SKM-1 (cell line): ENCODE results near the gene AGPAT2.
A peak's percentile ranks its signal among the peaks of the same experiment; 100 is the strongest.

Experiments
- DNase-seq: peaks from one replicate; lab custom pipeline; 2025; ENCODE audit not compliant: unreplicated experiment; lab: John Stamatoyannopoulos, UW

Gene AGPAT2

GRCh38 chr9:136686794-136687711 is at the start of gene AGPAT2:
Gene AGPAT2 (minus strand): TSS chr9:136687457. CDS start chr9:136687357, 100 bp downstream.
- peak; percentile 82 for DNase-seq

GRCh38 chr9:136735812-136736480 is 48.7 kb upstream of the AGPAT2 start:
- DNase-seq, result no peak

- no peak for DNase-seq
These were observed 47.7 kb upstream of the AGPAT2 start for GRCh38 chr9:136734837-136735496.

DNA sequence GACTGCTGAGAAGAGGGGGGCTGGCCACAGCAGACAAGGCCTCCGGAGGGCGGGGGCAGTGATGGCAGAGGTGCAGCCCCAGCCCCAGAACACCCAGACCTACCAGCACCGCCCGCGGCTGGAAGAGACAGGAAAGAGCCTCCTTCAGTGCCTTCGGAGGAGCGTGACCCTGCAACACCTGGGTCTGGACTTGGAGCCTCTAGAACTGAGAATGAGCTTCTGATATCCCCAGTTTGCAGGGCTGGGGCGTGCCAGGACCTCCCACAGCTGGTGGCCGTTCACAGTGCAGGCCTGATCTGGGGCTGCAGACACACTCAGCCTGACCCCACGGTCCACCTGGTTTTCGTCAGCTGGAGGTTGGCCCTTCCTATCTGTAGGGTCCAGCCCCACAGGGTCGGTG is 46.4 kb upstream of the AGPAT2 start:
- no peak for DNase-seq

GRCh38 chr9:136732444-136733178 is 45.4 kb upstream of the AGPAT2 start:
- DNase-seq, result no peak

GRCh38 chr9:136729926-136730325 is 42.7 kb upstream of the AGPAT2 start:
- DNase-seq, result no peak

GRCh38 chr9:136729144-136729543 is 41.9 kb upstream of the AGPAT2 start:
- no peak for DNase-seq

- no peak for DNase-seq
These were observed 41.4 kb upstream of the AGPAT2 start for GRCh38 chr9:136728548-136729123.

- peak; percentile 53 for DNase-seq
These were observed 40.9 kb upstream of the AGPAT2 start for GRCh38 chr9:136728080-136728547.

DNA sequence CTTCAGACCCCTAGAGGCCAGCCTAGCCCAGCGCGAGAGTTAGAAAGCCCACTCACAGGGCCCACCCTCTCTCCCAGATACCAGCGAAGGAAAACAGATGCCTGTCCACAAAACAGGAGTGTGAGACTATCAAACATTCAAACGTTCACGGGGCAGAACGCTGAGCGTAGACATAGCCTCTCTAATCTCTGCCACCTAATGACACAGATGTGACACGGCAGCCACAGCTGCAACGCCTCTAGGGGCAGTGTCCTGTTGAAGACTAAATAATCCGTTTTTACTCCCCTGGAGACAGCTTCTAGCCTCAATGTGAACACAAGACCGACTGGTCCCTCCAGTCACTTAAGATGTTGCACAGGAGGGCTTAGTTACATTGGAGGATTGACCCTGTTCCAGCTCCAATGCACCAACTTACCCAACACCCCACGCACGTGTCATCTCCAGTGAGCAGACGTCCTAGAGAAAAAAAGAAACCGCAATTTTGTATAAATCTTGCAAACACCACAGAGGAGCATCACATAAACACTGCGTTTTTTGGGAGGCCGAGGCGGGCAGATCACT is 39.5 kb upstream of the AGPAT2 start:
- peak; percentile 30 for DNase-seq

DNA sequence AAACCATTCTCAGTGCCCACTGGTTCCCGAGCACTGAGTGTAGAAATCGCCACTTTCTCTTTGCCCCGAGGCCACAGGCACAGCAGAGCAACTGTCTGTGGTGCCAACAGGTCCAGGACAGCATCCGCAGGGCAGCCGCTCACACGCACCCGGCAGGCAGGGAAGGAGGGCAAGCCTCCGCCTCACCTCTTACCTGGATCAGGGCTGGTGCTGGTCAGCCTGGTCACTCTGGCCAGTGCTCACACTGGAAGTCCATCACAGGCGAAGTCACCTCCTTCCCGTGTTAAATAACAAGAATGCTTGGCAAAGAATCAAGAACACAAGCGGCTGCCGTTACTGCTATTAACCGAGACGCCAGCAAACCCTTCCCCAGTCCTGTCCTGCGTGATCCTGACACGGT is 38.9 kb upstream of the AGPAT2 start:
- no peak for DNase-seq

- DNase-seq, result no peak
These were observed 38.4 kb upstream of the AGPAT2 start for GRCh38 chr9:136725612-136726011.

DNA sequence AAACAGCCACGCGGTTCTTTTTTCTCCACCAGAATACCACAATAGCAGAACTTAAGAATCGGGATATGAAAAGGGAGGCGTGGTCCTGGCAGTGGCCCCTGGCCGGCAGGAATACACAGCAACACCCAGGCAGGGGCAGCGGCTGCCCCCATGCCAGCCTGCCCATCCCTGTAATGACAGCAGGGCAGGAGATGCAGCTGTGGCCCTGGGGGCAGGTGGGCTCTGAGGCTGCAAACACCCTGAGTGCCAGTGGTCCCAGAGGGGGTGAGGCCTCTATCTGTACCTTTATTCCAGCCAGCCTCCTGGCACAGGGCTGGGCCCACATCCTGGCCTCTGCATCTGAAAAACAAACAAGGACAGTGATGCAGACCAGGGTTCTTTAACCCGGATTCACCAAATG is 37.5 kb upstream of the AGPAT2 start:
- no peak for DNase-seq

DNA sequence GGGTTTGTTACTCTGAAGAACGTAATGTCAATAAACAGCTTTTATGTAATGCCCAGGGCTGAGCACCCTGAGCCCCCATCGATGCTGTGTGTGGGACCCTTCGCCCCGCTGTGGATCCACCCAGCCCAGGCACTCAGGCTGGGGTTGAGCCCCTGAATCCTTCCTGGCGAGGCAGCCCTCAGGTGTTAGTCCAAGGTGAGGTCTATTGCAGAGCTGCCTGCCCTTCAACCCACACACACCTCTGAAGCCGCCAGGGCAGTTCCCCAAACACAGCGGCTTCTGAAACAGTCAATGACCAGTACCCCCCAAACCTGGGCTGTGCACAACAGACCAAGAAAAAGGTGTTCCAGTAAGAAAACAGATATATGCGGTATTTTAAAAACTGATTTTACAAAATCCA is 36.7 kb upstream of the AGPAT2 start:
- no peak for DNase-seq

GRCh38 chr9:136723362-136723976 is 36.2 kb upstream of the AGPAT2 start:
- DNase-seq, result no peak

DNA sequence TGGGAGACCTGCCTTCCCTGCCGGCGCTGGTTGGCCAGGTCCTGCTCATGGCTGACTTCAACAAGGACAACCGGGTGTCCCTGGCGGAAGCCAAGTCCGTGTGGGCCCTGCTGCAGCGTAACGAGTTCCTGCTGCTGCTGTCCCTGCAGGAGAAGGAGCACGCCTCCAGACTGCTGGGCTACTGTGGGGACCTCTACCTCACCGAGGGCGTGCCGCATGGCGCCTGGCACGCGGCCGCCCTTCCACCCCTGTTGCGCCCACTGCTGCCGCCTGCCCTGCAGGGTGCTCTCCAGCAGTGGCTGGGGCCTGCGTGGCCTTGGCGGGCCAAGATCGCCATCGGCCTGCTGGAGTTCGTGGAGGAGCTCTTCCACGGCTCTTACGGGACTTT is 35.7 kb upstream of the AGPAT2 start:
- no peak for DNase-seq

GRCh38 chr9:136722093-136722968 is 35.1 kb upstream of the AGPAT2 start:
- DNase-seq, result no peak

GRCh38 chr9:136721339-136722092 is 34.3 kb upstream of the AGPAT2 start:
- DNase-seq, result no peak
